HEK293 (cell line): ENCODE measurements around the gene ATF1.

Experiments used
- ATF2 ChIP-seq: fragments of 450-650 bp; formaldehyde crosslinking; IDR thresholded peaks from 2 replicates; pipeline ENCODE4 v1.5.1; 2016; ENCODE audit warnings: missing biosample characterization, missing genetic modification characterization, low read depth
- BCL11A ChIP-seq: fragments of 450-650 bp; formaldehyde crosslinking; IDR thresholded peaks from 2 replicates; pipeline ENCODE4 v1.5.1; 2016; ENCODE audit warnings: low read depth, missing biosample characterization, missing genetic modification characterization
- KLF16 ChIP-seq: fragments of 450-650 bp; formaldehyde crosslinking; IDR thresholded peaks from 2 replicates; pipeline ENCODE4 v1.5.1; 2017; ENCODE audit warnings: missing biosample characterization, missing genetic modification characterization
- PBX3 ChIP-seq: sonication (generic); formaldehyde crosslinking; IDR thresholded peaks from 2 replicates; pipeline ENCODE4 v1.8.1; 2022; ENCODE audit warnings: mild to moderate bottlenecking, moderate library complexity, missing genetic modification reagents
- SP2 ChIP-seq: fragments of 450-650 bp; formaldehyde crosslinking; IDR thresholded peaks from 2 replicates; pipeline ENCODE4 v1.5.1; 2016; ENCODE audit warnings: missing biosample characterization, missing genetic modification characterization
- YY1 ChIP-seq: fragments of 450-650 bp; formaldehyde crosslinking; IDR thresholded peaks from 2 replicates; pipeline ENCODE4 v1.5.1; 2018; ENCODE audit warnings: missing biosample characterization, missing genetic modification characterization
- ZNF23 ChIP-seq: fragments of 450-650 bp; formaldehyde crosslinking; IDR thresholded peaks from 2 replicates; pipeline ENCODE4 v1.5.1; 2016; ENCODE audit warnings: missing biosample characterization, missing genetic modification characterization, borderline replicate concordance
- ZNF292 ChIP-seq: fragments of 450-650 bp; formaldehyde crosslinking; IDR thresholded peaks from 2 replicates; pipeline ENCODE4 v1.5.1; 2016; ENCODE audit warnings: low read depth, missing biosample characterization, missing genetic modification characterization, borderline replicate concordance
- ZNF302 ChIP-seq: fragments of 450-650 bp; formaldehyde crosslinking; IDR thresholded peaks from 2 replicates; pipeline ENCODE4 v1.5.1; 2016; ENCODE audit warnings: missing biosample characterization, missing genetic modification characterization, low read depth
- ZNF768 ChIP-seq: fragments of 450-650 bp; formaldehyde crosslinking; IDR thresholded peaks from 2 replicates; pipeline ENCODE4 v1.5.1; 2018; ENCODE audit warnings: missing biosample characterization, mild to moderate bottlenecking, missing genetic modification characterization
- TF ChIP-seq, protein P1 (sequence below): fragments of 450-650 bp; formaldehyde crosslinking; IDR thresholded peaks from 2 replicates; pipeline ENCODE4 v1.5.1; 2016; ENCODE audit warnings: missing biosample characterization, missing genetic modification characterization
- TF ChIP-seq, protein P2 (sequence below): fragments of 450-650 bp; formaldehyde crosslinking; IDR thresholded peaks from 2 replicates; pipeline ENCODE4 v1.5.1; 2016; ENCODE audit warnings: missing biosample characterization, missing genetic modification characterization

DNA sequence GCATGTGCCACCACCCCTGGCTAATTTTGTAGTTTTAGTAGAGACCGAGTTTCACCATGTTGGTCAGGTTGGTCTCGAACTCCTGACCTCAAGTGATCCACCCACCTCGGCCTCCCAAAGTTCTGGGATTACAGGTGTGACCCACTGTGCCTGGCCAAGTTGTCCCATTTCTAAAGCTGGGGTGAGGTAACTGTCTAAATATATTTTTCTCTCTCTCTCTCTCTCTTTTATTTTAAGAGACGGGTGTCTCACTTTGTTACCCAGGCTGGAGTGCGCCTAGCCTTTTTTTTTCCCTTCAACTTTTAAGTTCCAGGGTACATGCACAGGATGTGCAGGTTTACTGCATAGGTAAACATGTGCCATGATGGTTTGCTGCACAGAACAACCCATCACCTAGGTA is 8.6 kb downstream of the ATF1 start:
- TF ChIP-seq, protein P1, sequence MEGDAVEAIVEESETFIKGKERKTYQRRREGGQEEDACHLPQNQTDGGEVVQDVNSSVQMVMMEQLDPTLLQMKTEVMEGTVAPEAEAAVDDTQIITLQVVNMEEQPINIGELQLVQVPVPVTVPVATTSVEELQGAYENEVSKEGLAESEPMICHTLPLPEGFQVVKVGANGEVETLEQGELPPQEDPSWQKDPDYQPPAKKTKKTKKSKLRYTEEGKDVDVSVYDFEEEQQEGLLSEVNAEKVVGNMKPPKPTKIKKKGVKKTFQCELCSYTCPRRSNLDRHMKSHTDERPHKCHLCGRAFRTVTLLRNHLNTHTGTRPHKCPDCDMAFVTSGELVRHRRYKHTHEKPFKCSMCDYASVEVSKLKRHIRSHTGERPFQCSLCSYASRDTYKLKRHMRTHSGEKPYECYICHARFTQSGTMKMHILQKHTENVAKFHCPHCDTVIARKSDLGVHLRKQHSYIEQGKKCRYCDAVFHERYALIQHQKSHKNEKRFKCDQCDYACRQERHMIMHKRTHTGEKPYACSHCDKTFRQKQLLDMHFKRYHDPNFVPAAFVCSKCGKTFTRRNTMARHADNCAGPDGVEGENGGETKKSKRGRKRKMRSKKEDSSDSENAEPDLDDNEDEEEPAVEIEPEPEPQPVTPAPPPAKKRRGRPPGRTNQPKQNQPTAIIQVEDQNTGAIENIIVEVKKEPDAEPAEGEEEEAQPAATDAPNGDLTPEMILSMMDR (tag by site-specific recombination), result no peak
- no peak for TF ChIP-seq ZNF23 (tag by site-specific recombination)
- TF ChIP-seq ZNF292, result no peak
- TF ChIP-seq YY1, result no peak
- no peak for TF ChIP-seq ATF2 (tag by site-specific recombination)
- TF ChIP-seq PBX3 (CRISPR knock-in tag), result no peak
- TF ChIP-seq BCL11A (tag by site-specific recombination), result no peak
- TF ChIP-seq ZNF302 (tag by site-specific recombination), result no peak
- TF ChIP-seq KLF16 (tag by site-specific recombination), result no peak
- TF ChIP-seq, protein P2, sequence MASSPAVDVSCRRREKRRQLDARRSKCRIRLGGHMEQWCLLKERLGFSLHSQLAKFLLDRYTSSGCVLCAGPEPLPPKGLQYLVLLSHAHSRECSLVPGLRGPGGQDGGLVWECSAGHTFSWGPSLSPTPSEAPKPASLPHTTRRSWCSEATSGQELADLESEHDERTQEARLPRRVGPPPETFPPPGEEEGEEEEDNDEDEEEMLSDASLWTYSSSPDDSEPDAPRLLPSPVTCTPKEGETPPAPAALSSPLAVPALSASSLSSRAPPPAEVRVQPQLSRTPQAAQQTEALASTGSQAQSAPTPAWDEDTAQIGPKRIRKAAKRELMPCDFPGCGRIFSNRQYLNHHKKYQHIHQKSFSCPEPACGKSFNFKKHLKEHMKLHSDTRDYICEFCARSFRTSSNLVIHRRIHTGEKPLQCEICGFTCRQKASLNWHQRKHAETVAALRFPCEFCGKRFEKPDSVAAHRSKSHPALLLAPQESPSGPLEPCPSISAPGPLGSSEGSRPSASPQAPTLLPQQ (tag by site-specific recombination), result no peak
- TF ChIP-seq SP2 (tag by site-specific recombination), result no peak
- no peak for TF ChIP-seq ZNF768
